ENCODE results near the gene GTPBP8. TPM values are rescaled to one million over a fixed set of nuclear protein-coding genes. Genes with fewer than 3 reads are reported as not detected.

GTPBP8 gene
- total RNA-seq, 2 experiments from 2014 or later, result 24.7 to 28.0 TPM

DNA sequence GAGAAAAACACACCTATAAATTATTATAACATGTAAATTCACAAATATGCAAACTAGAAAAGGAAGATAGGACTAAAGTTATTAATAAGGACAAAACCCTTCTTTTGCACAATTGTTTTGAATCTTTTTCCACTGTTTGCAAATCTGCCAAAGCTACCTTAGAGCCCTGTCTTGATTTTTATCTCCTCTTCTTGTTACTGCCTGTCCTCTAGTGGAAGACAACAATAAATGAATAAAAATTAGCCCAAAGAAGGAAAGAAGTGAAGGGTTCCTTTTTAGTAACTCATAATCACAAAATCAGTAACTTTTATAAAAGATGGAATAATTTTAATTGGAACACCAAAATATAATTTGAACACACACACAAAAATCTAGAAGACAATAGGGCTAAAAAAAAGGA is 18.6 kb upstream of the GTPBP8 start:
- H3K27ac Mint-ChIP-seq, result peak overlapping the region; percentile 17
- peaks cover 82% of the 10 kb centered on the region for H3K4me1 Mint-ChIP-seq (ENCODE audit: low read depth)
- intact Hi-C loops (cut with micrococcal nuclease), result loop anchor here (5.0 to 10.0 kb wide), 2 partner anchors 115 to 407 kb away; partner anchors contain the start of genes ATG3 and SLC35A5
- no peaks in the 10 kb centered on the region for H3K9me3 Mint-ChIP-seq
- TF ChIP-seq, protein P1, sequence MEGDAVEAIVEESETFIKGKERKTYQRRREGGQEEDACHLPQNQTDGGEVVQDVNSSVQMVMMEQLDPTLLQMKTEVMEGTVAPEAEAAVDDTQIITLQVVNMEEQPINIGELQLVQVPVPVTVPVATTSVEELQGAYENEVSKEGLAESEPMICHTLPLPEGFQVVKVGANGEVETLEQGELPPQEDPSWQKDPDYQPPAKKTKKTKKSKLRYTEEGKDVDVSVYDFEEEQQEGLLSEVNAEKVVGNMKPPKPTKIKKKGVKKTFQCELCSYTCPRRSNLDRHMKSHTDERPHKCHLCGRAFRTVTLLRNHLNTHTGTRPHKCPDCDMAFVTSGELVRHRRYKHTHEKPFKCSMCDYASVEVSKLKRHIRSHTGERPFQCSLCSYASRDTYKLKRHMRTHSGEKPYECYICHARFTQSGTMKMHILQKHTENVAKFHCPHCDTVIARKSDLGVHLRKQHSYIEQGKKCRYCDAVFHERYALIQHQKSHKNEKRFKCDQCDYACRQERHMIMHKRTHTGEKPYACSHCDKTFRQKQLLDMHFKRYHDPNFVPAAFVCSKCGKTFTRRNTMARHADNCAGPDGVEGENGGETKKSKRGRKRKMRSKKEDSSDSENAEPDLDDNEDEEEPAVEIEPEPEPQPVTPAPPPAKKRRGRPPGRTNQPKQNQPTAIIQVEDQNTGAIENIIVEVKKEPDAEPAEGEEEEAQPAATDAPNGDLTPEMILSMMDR (IDR thresholded peaks at IDR 0.05), result no peak
- no peaks in the 10 kb centered on the region for H3K27me3 Mint-ChIP-seq
- ChIA-PET CTCF (interaction anchor here (0.7 to 2.2 kb wide), 6 partner anchors 223 to 612 kb away, joined by 3 to 19 read pairs (median 4); no protein-coding TSS in a partner anchor), POLR2A (interaction anchor here (0.5 to 4.0 kb wide), 4 partner anchors 18 to 726 kb away, joined by 3 to 20 read pairs (median 4); partner anchors contain the start of gene GTPBP8)
- ATAC-seq, result no peak
- no peaks in the 10 kb centered on the region for H3K36me3 Mint-ChIP-seq (ENCODE audit: low read depth)
- no peak for DNase-seq
- peak overlapping the region; percentile 13 for H3K4me3 Mint-ChIP-seq

DNA sequence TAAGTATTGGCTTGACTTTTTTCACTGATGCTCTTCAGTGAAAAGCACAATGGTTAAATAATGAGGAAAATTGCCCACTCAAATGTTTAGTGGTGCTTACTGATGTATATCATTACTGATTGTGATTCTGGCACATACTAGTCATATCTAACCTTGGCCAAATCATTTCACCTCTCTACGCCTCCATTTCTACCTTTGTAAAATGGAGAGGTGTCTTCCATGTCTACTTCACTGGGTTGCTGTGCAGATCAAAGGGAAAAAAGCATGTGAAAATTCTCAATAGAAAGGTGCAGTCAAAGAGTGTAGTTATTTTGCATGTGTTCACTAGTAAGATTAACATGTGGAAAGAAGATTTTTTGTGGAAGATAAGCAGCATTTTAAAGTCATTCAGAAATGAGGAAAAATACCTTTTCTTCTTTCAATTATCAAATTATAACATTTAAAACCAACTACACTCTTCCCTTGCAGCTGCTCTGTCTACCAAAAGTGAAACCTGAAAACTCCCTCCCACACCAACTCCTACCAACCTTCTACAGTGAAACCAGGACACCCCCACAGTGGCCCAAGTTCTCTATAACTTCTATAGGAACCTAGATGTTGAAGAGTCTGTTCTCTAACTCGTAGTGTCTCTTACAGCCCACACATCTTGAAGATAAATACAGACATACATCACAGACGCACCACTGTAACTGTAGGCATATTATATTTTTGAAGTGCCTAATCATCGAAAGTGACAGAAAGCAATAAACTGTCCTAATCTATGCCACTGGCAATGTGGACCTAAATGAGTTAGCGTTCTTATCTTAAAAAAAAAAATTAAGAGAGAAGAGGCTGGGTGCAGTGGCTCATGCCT is 17.2 kb upstream of the GTPBP8 start:
- no peaks in the 10 kb centered on the region for H3K9me3 Mint-ChIP-seq
- H3K27ac Mint-ChIP-seq, result peak overlapping the region; percentile 82
- peak; percentile 77 for DNase-seq
- H3K4me3 Mint-ChIP-seq, result peak overlapping the region; percentile 73
- intact Hi-C loops (cut with micrococcal nuclease), result loop anchor here (1.0 to 10.0 kb wide), 4 partner anchors 116 to 409 kb away; partner anchors contain the start of genes ATG3 and SLC35A5
- TF ChIP-seq, protein P1 (IDR thresholded peaks at IDR 0.05), result no peak
- peak; percentile 81 for ATAC-seq
- POLR2A ChIA-PET, result interaction anchor here (0.6 to 4.0 kb wide), 5 partner anchors 15 to 416 kb away, joined by 3 to 20 read pairs (median 4); partner anchors contain the start of gene GTPBP8
- peaks cover 85% of the 10 kb centered on the region for H3K4me1 Mint-ChIP-seq (ENCODE audit: low read depth)
- no peaks in the 10 kb centered on the region for H3K36me3 Mint-ChIP-seq (ENCODE audit: low read depth)
- CTCF ChIA-PET, result interaction anchor here (1.0 to 2.9 kb wide), 7 partner anchors 11 to 331 kb away, joined by 3 to 36 read pairs (median 5); no protein-coding TSS in a partner anchor
- no peaks in the 10 kb centered on the region for H3K27me3 Mint-ChIP-seq

DNA sequence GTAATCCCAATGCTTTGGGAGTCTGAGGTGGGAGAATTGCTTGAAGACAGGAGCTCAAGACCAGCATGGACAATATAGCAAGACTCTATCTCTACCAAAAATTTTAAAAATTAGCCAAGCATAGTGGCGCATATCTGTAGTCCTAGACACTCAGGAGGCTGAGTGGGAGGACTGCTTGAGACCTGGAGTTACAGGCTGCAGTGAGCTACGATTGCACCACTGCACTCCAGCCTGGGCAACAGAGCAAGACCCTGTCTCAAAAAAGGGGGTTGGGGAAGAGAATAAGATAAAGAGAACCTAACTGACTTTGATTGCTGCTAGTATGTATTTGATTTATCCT is 16.6 kb upstream of the GTPBP8 start:
- intact Hi-C loops (cut with micrococcal nuclease), result loop anchor here (2.0 to 10.0 kb wide), 3 partner anchors 117 to 409 kb away; partner anchors contain the start of genes ATG3 and SLC35A5
- POLR2A ChIA-PET, result interaction anchor here (1.1 to 4.0 kb wide), 3 partner anchors 17 to 417 kb away, joined by 3 to 20 read pairs (median 7); partner anchors contain the start of gene GTPBP8
- DNase-seq (no peak), ATAC-seq (peak; percentile 17)
- TF ChIP-seq, protein P1 (IDR thresholded peaks at IDR 0.05), result no peak
- CTCF ChIA-PET, result interaction anchor here (1.0 to 3.2 kb wide), 8 partner anchors 8 to 332 kb away, joined by 3 to 36 read pairs (median 6); partner anchors contain the start of gene GTPBP8
- peaks cover 80% of the 10 kb centered on the region for H3K4me1 Mint-ChIP-seq (ENCODE audit: low read depth)
- no peaks in the 10 kb centered on the region for H3K9me3 Mint-ChIP-seq
- H3K27me3 Mint-ChIP-seq, result no peaks in the 10 kb centered on the region
- H3K36me3 Mint-ChIP-seq (ENCODE audit: low read depth), result no peaks in the 10 kb centered on the region
- peak overlapping the region; percentile 73 for H3K4me3 Mint-ChIP-seq
- peak overlapping the region; percentile 82 for H3K27ac Mint-ChIP-seq

DNA sequence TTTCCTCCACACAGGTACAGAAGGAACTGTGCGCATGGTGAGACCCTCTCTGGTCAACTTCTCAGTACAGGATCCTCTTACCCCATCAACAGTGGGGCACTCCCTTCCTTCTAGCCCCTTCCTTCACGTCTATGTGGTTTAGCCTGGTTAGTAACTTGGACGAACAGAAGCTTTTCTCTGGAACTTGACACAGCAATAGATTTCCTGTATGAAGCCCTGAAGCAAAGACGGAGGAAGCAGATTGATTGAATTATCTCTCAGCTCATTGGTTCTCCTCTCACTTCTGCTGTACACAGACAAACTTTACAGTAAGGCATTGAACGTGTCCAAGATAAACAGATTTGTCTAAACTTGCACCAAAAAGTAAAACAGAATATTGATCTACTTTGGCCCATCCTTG is 15.9 kb upstream of the GTPBP8 start, which contains the start of gene CD200R1:
CD200R1 (minus strand) TSS at position 210 of the 400 bp plus-strand sequence. CDS start 246 bp downstream, outside the sequence.
- ATAC-seq (no peak), DNase-seq (no peak)
- ChIA-PET CTCF (interaction anchor here (1.1 to 3.2 kb wide), 8 partner anchors 9 to 333 kb away, joined by 3 to 36 read pairs (median 8); partner anchors contain the start of gene GTPBP8), POLR2A (interaction anchor here (1.5 to 4.0 kb wide), 2 partner anchors 16 to 31 kb away, joined by 7 to 20 read pairs; partner anchors contain the start of gene GTPBP8)
- TF ChIP-seq, protein P1 (IDR thresholded peaks at IDR 0.05), result no peak
- intact Hi-C loops (cut with micrococcal nuclease), result loop anchor here (2.0 to 10.0 kb wide), 3 partner anchors 118 to 410 kb away; partner anchors contain the start of genes ATG3 and SLC35A5
- H3K9me3 Mint-ChIP-seq, result no peaks in the 10 kb centered on the region
- H3K4me1 Mint-ChIP-seq (ENCODE audit: low read depth), result peaks cover 77% of the 10 kb centered on the region
- H3K27me3 Mint-ChIP-seq, result no peaks in the 10 kb centered on the region
- no peaks in the 10 kb centered on the region for H3K36me3 Mint-ChIP-seq (ENCODE audit: low read depth)
- H3K4me3 Mint-ChIP-seq, result peak within 1 kb of the TSS; percentile 73
- H3K27ac Mint-ChIP-seq, result peak within 1 kb of the TSS; percentile 82
